ENCODE measurements around the gene AASS. TPM values are rescaled to one million over a fixed set of nuclear protein-coding genes. Genes with fewer than 3 reads are reported as not detected.

The AASS gene
- total RNA-seq, 4 donors from 2014 or later, result 52.5 to 128 (median 67.1) TPM

- TF ChIP-seq CTCF (IDR thresholded peaks at IDR 0.05; ENCODE audit: low read depth), result no peak
Observed at GRCh38 chr7:122073635-122074034, 70.4 kb downstream of the AASS start.

GRCh38 chr7:122072924-122073599 is 71.0 kb downstream of the AASS start:
- TF ChIP-seq CTCF (IDR thresholded peaks at IDR 0.05; ENCODE audit: low read depth), result no peak

GRCh38 chr7:122072272-122072671 is 71.8 kb downstream of the AASS start:
- TF ChIP-seq CTCF (IDR thresholded peaks at IDR 0.05; ENCODE audit: low read depth), result no peak

- TF ChIP-seq CTCF (IDR thresholded peaks at IDR 0.05; ENCODE audit: low read depth), result no peak
Observed at GRCh38 chr7:122070834-122071233, 73.2 kb downstream of the AASS start.

- no peak for TF ChIP-seq CTCF (IDR thresholded peaks at IDR 0.05; ENCODE audit: low read depth)
Observed at GRCh38 chr7:122070062-122070461, 74.0 kb downstream of the AASS start.

- no peak for TF ChIP-seq CTCF (IDR thresholded peaks at IDR 0.05; ENCODE audit: low read depth)
Observed at GRCh38 chr7:122068999-122069398, 75.0 kb downstream of the AASS start.

- no peak for TF ChIP-seq CTCF (IDR thresholded peaks at IDR 0.05; ENCODE audit: low read depth)
Observed at GRCh38 chr7:122068046-122068445, 76.0 kb downstream of the AASS start.

Measured in subcutaneous adipose tissue (tissue), 4 donors.